Type B pancreatic cell (in vitro differentiated cells): ENCODE data around the gene RNF5. TPM values are rescaled to one million over a fixed set of nuclear protein-coding genes. Genes with fewer than 3 reads are reported as not detected.

Experiments used
- DNase-seq: peaks from one replicate; pipeline ENCODE4 v3.0.0; 2021; ENCODE audit warnings: mixed read lengths; ENCODE audit not compliant: unreplicated experiment; ENCODE audit errors: extremely low spot score
- H3K27ac Mint-ChIP-seq: 2 replicates; pipeline ENCODE4 v1.8.0; 2021; ENCODE audit warnings: mild to moderate bottlenecking, mixed read lengths
- H3K27me3 Mint-ChIP-seq: 2 replicates; pipeline ENCODE4 v1.8.0; 2021; ENCODE audit warnings: mixed read lengths
- H3K36me3 Mint-ChIP-seq: 2 replicates; pipeline ENCODE4 v1.8.0; 2021; ENCODE audit warnings: mixed read lengths
- H3K4me1 Mint-ChIP-seq: one replicate; pipeline ENCODE4 v1.8.0; 2021; ENCODE audit warnings: mixed read lengths; ENCODE audit not compliant: unreplicated experiment
- H3K4me3 Mint-ChIP-seq: 2 replicates; pipeline ENCODE4 v1.8.0; 2021; ENCODE audit warnings: mild to moderate bottlenecking, mixed read lengths
- H3K9me3 Mint-ChIP-seq: 2 replicates; pipeline ENCODE4 v1.8.0; 2021; ENCODE audit warnings: mixed read lengths
- total RNA-seq: library from RNA; stranded (reverse); gene quantifications from 2 replicates; pipeline ENCODE4 v1.2.1, GENCODE V29; 2021; ENCODE audit warnings: low replicate concordance
- TF ChIP-seq, protein P1 (sequence below): fragments of 200-600 bp; sonication (generic); conservative IDR thresholded peaks from 2 replicates; pipeline ENCODE4 v1.5.0; 2021; ENCODE audit warnings: antibody characterized with exemption, mild to moderate bottlenecking

RNF5 gene
- total RNA-seq, 1 donor from 2014 or later: 69.2 TPM

DNA sequence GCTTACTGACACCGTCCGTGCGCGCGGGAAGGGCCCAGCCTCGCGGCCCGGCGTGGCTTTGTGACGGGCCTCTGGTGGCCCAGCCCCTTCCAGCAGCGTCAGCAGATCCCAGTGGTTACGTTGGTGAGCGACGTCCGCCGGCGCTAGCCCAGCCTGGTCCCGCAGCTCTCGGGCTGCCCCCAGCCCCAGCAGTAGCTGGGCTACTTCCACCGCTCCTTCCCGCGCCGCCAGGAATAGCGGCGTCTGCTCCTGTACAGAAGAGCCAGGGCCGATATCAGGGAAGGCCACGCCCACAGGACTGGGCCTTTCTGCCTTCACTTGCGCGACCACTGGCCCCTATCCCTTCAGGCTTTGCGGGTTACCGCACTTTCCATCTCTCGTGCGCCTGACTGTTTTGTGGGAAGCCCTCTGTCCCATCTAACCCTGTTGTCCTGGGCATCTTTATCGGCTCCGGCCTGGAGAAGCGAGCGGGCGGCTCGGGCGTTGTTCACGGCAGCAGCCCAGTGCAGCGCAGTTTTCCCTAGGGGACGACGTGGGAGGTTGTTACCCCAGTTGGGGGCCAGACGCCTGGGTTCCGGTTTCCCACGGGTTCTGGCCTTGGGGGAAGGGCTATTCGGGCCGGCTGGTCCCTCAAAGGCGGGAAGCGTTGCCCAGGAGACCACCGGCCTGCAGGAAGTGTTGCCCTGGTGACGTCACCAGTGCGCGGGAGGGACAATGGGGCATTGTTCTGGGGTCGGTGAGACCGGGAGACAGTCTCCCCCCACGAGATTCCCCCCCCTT lies 17.9 kb downstream of the RNF5 start:
- peak overlapping the region; percentile 96 for H3K4me3 Mint-ChIP-seq
- H3K36me3 Mint-ChIP-seq: no peaks in the 10 kb centered on the region
- TF ChIP-seq, protein P1, sequence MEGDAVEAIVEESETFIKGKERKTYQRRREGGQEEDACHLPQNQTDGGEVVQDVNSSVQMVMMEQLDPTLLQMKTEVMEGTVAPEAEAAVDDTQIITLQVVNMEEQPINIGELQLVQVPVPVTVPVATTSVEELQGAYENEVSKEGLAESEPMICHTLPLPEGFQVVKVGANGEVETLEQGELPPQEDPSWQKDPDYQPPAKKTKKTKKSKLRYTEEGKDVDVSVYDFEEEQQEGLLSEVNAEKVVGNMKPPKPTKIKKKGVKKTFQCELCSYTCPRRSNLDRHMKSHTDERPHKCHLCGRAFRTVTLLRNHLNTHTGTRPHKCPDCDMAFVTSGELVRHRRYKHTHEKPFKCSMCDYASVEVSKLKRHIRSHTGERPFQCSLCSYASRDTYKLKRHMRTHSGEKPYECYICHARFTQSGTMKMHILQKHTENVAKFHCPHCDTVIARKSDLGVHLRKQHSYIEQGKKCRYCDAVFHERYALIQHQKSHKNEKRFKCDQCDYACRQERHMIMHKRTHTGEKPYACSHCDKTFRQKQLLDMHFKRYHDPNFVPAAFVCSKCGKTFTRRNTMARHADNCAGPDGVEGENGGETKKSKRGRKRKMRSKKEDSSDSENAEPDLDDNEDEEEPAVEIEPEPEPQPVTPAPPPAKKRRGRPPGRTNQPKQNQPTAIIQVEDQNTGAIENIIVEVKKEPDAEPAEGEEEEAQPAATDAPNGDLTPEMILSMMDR: no peak
- DNase-seq: peak; percentile 88
- peak overlapping the region; percentile 100 for H3K27ac Mint-ChIP-seq
- H3K27me3 Mint-ChIP-seq: no peaks in the 10 kb centered on the region
- no peaks in the 10 kb centered on the region for H3K9me3 Mint-ChIP-seq
- peaks cover 33% of the 10 kb centered on the region for H3K4me1 Mint-ChIP-seq

DNA sequence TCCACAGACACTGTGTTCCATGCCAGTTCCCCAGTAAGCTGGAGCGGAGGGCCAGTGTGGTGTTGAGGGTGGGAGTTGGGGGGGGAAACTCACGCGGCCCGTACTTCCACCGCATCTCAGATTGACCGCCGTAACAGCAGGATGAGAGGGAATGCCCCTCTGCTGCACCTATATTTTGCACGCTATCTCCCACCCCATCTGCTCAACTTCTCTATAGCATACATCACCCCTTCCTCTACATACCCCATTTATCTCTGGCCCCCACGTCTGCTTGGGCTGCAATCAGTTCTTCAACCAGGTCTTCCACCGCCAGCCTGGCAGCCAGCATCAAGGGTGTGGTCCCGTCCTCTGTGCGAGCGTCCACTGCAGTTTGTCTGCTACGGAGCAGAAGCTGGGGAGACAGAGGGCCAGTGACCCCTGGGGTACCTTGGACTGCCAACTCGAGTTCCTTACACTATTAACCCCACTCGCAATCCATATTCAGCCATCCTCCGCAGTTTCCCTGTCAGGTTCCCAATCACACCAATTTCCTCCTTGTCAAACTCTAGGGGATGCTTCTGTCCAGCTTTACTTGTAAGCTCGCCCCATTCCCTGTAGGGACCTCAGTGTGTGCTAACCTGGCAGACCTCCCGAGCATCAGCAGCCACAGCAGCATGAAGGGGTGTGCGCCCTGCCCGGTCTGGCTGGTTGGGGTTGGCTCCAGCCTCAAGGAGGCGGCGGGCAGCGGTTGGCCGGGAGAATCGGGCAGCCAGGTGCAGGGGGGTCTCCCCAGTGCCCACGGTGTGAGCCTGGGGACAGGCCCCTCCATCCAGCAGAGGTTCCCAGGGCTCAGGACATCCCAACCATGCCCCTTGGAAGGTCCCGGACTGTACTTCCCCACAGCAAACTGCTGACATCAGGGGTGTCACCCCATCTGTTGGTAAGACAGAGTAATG lies 18.7 kb downstream of the RNF5 start:
- H3K36me3 Mint-ChIP-seq: no peaks in the 10 kb centered on the region
- DNase-seq: peak; percentile 71
- H3K4me1 Mint-ChIP-seq: peaks cover 29% of the 10 kb centered on the region
- no peaks in the 10 kb centered on the region for H3K27me3 Mint-ChIP-seq
- TF ChIP-seq, protein P1: no peak
- H3K4me3 Mint-ChIP-seq: peak overlapping the region; percentile 96
- peak overlapping the region; percentile 100 for H3K27ac Mint-ChIP-seq
- H3K9me3 Mint-ChIP-seq: no peaks in the 10 kb centered on the region

DNA sequence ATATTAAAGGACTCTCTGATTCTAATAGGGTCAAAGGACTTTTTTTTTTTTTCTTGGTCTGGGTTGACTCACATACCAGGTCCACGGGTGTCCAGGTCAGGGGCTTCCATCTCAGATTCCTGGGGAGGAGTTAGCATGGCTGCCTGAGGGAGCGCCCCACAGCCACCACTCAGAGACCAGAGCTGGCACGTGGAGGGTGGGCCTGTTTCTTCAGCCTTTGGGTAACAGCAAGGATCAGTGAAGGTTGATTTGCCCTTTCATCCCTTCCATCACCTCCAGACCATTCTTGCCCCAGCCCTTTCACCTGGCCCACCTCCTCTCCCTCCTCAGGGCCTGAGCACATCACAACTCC lies 20.1 kb downstream of the RNF5 start:
- DNase-seq: no peak
- H3K9me3 Mint-ChIP-seq: no peaks in the 10 kb centered on the region
- peaks cover 30% of the 10 kb centered on the region for H3K4me1 Mint-ChIP-seq
- H3K27ac Mint-ChIP-seq: peak overlapping the region; percentile 62
- no peak overlapping the region for H3K4me3 Mint-ChIP-seq
- H3K36me3 Mint-ChIP-seq: no peaks in the 10 kb centered on the region
- TF ChIP-seq, protein P1: no peak
- H3K27me3 Mint-ChIP-seq: no peaks in the 10 kb centered on the region

DNA sequence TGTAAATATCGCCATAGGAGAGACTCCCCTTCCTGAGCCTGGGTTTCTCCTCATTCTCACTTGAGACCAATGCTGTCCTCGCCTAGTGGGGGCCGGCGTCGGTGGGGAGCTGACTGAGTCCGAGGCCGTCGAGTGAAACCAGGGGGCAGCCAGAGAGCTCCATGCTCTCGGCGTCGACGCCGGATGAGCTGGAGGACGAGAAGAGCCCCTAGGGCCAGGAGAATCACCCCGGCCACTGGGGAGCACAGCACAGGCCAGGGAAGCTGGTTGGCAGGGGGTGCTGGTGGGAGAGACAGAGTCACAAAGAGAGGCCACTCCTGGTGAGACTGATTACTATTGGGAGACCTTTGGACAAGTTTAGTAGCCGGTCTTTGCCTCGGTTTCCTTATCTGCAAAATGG lies 20.7 kb downstream of the RNF5 start:
- TF ChIP-seq, protein P1: no peak
- H3K36me3 Mint-ChIP-seq: no peaks in the 10 kb centered on the region

DNA sequence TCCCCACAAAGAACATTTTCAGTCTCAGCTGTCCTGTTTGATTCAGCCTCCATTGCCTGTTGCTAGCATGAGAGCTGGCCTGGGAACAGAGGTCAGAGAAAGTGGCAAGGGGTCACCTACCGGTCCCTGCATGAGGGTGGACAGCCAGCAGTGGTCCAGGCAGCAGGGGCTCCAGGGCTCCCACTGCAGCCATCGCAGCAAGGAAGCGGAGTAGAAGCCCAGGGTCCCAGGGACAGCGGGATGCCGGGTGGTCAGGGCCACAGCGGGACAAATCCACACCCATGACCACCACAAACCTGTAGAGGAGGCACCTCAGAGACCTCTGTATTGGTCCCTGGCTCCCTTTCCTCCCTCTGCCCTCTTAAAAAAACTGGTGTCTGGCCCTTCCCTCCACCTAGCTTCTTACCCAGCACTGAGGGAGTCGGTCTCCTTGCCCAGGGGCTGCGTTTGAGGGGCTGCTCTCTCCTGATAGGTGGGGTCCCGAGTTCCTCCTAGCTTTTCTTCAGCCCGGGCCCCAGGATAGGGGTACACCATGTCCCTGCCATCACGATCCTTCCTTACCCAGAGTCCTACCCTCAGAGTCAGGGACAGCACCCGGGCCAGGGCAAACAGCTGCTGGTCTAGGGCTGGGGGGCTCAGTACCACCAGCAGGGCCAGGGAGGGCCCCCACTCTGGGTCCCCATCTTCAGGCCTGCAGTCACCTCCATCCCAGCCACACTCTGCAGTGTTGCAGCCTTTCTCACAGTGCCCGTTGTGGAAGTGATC lies 22.7 kb downstream of the RNF5 start:
- H3K36me3 Mint-ChIP-seq: no peaks in the 10 kb centered on the region
- TF ChIP-seq, protein P1: no peak
- H3K27ac Mint-ChIP-seq: no peak overlapping the region
- no peak overlapping the region for H3K4me3 Mint-ChIP-seq
- peaks cover 16% of the 10 kb centered on the region for H3K4me1 Mint-ChIP-seq
- peaks cover 4% of the 10 kb centered on the region for H3K27me3 Mint-ChIP-seq
- DNase-seq: no peak
- H3K9me3 Mint-ChIP-seq: no peaks in the 10 kb centered on the region

More for the DNA sequence above, 20.7 kb downstream of the RNF5 start:
- H3K27me3 Mint-ChIP-seq: no peaks in the 10 kb centered on the region
- no peak for DNase-seq
- no peak overlapping the region for H3K4me3 Mint-ChIP-seq
- peak overlapping the region; percentile 62 for H3K27ac Mint-ChIP-seq
- peaks cover 30% of the 10 kb centered on the region for H3K4me1 Mint-ChIP-seq
- no peaks in the 10 kb centered on the region for H3K9me3 Mint-ChIP-seq
